Gastrocnemius medialis (tissue), 4 donors: Measurements from ENCODE around the gene ACAP1.

ENCODE experiments used
- POLR2A ChIP-seq, 2 donors: fragments of 450-650 bp; IDR thresholded peaks; one replicate each; pipeline ENCODE4 v1.6.1; 2017; ENCODE audit warnings: antibody characterized with exemption in 2 of 2, mild to moderate bottlenecking in 2 of 2, moderate library complexity in 2 of 2
- TF ChIP-seq, protein P1 (sequence below), 5 experiments: fragments of 450-650 bp in 3 of 5; fragments of 200-600 bp in 2 of 5; sonication (generic) in 2 of 5; IDR thresholded peaks in 4 of 5; conservative IDR thresholded peaks in 1 of 5; 1 replicate in 4 of 5; 2 replicates in 1 of 5; pipeline ENCODE4 v1.5.1; 2016 to 2019; ENCODE audit warnings: antibody characterized with exemption in 5 of 5, mild to moderate bottlenecking in 3 of 5, moderate library complexity in 3 of 5

DNA sequence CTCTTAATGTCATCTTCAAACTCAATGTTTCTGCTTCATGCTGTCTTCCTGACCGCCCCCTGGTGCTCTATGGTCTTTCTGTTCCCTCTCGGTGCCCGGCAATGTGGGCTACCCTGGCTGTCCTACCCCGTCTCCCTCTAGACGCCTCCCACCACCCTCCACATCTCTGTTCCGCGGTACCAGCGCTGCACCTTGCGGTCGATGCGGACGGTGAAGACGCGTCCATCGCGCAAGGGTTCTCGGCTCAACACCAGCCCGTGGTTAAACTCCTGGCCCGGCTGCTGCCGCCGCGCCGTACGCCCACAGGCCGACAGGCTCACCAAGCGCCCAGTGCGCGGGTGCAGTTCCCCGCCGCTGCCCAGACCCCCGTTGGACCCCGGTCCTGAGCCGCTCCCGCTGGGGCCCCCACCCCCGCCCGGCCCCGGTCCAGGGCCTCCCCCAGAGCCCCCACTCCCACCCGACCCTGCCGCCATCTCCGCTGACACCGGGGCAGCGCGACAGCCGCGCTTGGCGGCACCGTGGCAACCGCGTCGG is 7.4 kb upstream of the ACAP1 start, which contains the start of gene NEURL4:
- TF ChIP-seq, protein P1, sequence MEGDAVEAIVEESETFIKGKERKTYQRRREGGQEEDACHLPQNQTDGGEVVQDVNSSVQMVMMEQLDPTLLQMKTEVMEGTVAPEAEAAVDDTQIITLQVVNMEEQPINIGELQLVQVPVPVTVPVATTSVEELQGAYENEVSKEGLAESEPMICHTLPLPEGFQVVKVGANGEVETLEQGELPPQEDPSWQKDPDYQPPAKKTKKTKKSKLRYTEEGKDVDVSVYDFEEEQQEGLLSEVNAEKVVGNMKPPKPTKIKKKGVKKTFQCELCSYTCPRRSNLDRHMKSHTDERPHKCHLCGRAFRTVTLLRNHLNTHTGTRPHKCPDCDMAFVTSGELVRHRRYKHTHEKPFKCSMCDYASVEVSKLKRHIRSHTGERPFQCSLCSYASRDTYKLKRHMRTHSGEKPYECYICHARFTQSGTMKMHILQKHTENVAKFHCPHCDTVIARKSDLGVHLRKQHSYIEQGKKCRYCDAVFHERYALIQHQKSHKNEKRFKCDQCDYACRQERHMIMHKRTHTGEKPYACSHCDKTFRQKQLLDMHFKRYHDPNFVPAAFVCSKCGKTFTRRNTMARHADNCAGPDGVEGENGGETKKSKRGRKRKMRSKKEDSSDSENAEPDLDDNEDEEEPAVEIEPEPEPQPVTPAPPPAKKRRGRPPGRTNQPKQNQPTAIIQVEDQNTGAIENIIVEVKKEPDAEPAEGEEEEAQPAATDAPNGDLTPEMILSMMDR (IDR thresholded peaks at IDR 0.05 in 4 of 5, conservative IDR thresholded peaks at IDR 0.05 in 1 of 5): no peak
- no peak for TF ChIP-seq POLR2A (IDR thresholded peaks at IDR 0.05)
